LNCaP clone FGC (cell line): ENCODE results near the gene ZPR1.
A peak's percentile ranks its signal among the peaks of the same experiment; 100 is the strongest.
"Not testable (repeated sequence)": the region's sequence is repeated elsewhere in the genome, so short reads cannot be mapped to it uniquely, and the experiment has no call there.

Experiments used
- DNase-seq: peaks from one replicate; pipeline ENCODE4 v3.0.0-alpha.2; 2011; ENCODE audit warnings: low read depth
- H3K4me3 ChIP-seq: 2 replicates; pipeline ENCODE4 v1.5.1; 2011; ENCODE audit warnings: mild to moderate bottlenecking, low read depth, low read length, control low read depth
- TF ChIP-seq, protein P1 (sequence below): IDR thresholded peaks from 2 replicates; pipeline ENCODE4 v1.5.1; 2012; ENCODE audit warnings: mild to moderate bottlenecking; ENCODE audit not compliant: control insufficient read depth, insufficient read depth; ENCODE audit errors: extremely low read depth

ZPR1 gene, protein sequence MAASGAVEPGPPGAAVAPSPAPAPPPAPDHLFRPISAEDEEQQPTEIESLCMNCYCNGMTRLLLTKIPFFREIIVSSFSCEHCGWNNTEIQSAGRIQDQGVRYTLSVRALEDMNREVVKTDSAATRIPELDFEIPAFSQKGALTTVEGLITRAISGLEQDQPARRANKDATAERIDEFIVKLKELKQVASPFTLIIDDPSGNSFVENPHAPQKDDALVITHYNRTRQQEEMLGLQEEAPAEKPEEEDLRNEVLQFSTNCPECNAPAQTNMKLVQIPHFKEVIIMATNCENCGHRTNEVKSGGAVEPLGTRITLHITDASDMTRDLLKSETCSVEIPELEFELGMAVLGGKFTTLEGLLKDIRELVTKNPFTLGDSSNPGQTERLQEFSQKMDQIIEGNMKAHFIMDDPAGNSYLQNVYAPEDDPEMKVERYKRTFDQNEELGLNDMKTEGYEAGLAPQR

DNA sequence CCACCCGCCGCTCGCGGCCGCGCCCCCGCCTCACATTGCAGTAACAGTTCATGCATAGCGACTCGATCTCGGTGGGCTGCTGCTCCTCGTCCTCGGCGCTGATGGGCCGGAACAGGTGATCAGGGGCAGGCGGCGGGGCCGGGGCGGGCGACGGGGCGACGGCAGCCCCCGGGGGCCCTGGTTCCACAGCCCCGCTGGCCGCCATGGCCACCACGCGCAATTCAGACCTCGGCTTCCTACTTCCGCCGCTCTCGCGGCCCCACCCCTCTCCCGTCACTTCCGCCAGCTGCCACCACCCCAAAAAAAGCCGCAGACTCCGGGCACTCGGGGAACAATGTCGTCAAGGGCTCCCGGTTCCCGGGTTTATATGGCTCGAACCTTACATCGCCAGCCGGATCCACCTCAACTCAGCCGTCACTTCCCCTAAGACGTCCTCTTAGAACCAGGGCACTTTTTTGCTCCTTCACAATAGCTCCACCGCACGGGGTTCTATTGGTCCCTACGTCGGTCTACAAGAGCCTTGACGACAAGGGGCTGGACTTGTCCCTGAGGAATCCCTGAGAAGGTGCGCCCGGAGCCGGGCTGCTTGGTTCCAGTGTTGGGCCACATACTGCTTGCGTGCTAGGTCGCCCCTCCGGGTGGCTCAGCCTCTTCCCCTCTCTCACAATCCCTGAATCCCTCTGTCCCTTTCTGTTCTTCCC is at the start of gene ZPR1:
TSS of gene ZPR1 (minus strand) at position 238 of the 701 bp plus-strand sequence. CDS start at position 205, 33 bp downstream.
- no peak for DNase-seq
- TF ChIP-seq, protein P1, sequence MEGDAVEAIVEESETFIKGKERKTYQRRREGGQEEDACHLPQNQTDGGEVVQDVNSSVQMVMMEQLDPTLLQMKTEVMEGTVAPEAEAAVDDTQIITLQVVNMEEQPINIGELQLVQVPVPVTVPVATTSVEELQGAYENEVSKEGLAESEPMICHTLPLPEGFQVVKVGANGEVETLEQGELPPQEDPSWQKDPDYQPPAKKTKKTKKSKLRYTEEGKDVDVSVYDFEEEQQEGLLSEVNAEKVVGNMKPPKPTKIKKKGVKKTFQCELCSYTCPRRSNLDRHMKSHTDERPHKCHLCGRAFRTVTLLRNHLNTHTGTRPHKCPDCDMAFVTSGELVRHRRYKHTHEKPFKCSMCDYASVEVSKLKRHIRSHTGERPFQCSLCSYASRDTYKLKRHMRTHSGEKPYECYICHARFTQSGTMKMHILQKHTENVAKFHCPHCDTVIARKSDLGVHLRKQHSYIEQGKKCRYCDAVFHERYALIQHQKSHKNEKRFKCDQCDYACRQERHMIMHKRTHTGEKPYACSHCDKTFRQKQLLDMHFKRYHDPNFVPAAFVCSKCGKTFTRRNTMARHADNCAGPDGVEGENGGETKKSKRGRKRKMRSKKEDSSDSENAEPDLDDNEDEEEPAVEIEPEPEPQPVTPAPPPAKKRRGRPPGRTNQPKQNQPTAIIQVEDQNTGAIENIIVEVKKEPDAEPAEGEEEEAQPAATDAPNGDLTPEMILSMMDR = no peak
- peak within 1 kb of the TSS; percentile 78 for H3K4me3 ChIP-seq

- TF ChIP-seq, protein P1 = no peak
- no peak for DNase-seq
- no peak overlapping the region for H3K4me3 ChIP-seq
These were observed 48.8 kb upstream of the ZPR1 start for GRCh38 chr11:116836632-116836991.

DNA sequence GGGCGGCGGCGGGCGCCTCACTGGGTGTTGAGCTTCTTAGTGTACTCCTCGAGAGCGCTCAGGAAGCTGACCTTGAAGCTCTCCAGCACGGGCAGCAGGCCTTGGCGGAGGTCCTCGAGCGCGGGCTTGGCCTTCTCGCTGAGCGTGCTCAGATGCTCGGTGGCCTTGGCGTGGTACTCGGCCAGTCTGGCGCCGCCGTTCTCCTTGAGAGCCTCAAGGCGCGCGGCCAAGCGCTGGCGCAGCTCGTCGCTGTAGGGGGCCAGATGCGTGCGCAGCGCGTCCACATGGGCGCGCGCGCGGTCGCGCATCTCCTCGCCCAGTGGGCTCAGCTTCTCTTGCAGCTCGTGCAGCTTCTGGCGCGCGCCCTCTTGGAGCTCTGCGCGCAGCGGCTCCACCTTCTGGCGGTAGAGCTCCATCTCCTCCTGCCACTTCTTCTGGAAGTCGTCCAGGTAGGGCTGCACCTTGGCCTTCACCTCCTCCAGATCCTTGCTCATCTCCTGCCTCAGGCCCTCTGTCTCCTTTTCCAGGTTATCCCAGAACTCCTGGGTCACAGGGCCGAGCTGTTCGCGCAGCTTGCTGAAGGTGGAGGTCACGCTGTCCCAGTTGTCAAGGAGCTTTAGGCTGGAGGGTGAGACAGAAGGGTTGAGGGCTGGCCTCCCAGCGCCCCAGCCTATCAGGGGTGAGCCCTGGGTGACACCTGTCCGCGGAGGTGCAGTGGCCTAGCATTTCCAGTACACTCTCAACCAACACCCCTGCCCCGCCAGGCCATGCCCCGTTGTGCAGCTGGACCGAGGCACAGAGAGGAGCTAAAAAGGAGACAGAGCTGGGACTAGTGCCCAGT is 48.2 kb upstream of the ZPR1 start:
- TF ChIP-seq, protein P1 = peak; percentile 88
- peak; percentile 84 for DNase-seq
- peak overlapping the region; percentile 27 for H3K4me3 ChIP-seq

DNA sequence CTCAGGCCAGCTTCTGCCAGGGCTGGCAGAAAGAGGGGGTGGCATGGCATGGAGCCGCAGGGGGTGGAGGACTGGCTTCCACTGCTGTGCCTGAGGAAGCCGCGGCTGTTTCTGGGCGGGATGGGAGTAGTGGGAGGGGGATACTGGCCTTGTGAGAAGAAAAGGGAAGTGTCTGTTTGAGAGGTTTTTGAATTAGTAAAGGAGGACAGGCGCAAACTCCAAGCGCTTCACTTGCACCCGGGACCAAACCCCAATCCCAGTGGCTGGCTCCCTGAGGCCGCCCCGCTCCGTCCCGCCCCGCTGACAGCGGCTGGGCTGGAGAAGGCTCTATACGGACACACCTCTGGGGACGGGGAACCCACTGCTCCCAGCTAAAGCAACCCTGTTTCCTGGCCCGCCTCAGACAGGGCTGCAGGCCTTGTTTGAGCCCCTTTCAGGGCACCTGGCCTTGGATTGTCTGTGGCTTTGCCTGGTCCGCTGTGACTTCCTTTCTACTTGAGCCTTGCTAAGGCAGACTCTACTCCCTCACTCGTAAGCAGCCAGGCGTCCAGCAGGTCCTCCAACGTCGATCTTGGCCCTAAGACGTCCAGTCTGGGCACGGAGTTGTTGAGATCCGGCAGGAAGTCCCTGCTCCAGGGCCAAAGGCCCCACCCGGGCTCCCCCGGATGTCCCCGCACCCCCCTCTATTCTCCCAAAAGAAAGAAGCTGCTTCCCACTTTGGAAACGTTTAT is 47.4 kb upstream of the ZPR1 start:
- peak overlapping the region; percentile 27; the same call in 1 of the 2 replicates for H3K4me3 ChIP-seq
- DNase-seq = no peak
- TF ChIP-seq, protein P1 = no peak

DNA sequence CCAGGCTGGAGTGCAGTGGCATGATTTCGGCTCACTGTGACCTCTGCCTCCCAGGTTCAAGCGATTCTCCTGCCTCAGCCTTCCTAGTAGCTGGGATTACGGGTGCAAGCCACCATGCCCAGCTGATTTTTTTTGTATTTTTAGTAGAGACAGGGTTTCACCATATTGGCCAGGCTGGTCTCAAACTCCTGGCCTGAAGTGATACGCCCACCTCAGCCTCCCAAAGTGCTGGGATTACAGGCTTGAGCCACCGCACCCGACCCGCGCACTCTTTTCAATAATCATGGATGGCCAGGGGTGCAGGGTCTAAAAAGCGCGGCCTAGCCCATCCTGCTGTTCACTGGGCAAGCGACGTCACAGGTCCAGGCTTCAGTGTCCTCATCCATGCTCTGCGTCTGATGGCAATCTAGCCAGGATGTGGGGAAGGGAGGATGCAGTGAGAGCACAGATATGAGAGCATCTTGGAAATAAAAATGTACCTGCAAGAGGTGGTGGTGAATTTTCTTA is 46.8 kb upstream of the ZPR1 start:
- DNase-seq, H3K4me3 ChIP-seq: not testable (repeated sequence)

GRCh38 chr11:116833816-116834534 is 46.2 kb upstream of the ZPR1 start:
- TF ChIP-seq, protein P1 = no peak
- no peak for DNase-seq
- no peak overlapping the region for H3K4me3 ChIP-seq
